Measurements from ENCODE around the gene ZNF750.

The ZNF750 gene

DNA sequence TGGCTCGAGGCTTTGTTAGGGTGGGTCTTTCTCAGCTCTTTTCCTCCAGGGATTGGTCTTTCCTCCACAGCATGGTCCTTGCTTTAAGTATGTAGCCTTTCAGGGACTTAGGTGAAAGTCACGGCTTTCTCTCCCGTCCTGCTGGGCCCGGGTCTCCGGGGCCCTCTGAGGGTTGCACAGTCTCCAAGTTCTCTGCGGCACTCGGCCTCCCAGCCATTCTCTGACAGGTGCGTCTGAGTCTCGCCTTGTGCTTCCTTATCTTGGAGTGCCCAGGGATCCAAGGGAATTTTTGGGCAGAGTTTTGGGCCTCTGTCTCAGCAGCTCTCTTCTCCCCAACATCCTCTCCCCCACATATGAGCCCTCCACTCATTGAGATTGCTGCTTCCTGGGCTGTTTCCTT lies 36.6 kb downstream of the ZNF750 start:
- H3K4me3 ChIP-seq (ENCODE audit: insufficient read depth, low read length, poor library complexity, severe bottlenecking) = no peak overlapping the region
- no peaks in the 10 kb centered on the region for H4K20me1 ChIP-seq (ENCODE audit: low read depth, low read length)
- H3F3A ChIP-seq (ENCODE audit: insufficient read depth) = no peaks in the 10 kb centered on the region
- H3K36me3 ChIP-seq (ENCODE audit: low read length) = no peaks in the 10 kb centered on the region
- H3K9ac ChIP-seq (ENCODE audit: low read length) = no peak overlapping the region
- no peak overlapping the region for H3K27ac ChIP-seq (ENCODE audit: low read depth, low read length)
- H3K4me2 ChIP-seq (ENCODE audit: low read depth, low read length, poor library complexity, severe bottlenecking) = no peak overlapping the region
- no peaks in the 10 kb centered on the region for H3K9me3 ChIP-seq (ENCODE audit: insufficient read depth, low read length)
- no peaks in the 10 kb centered on the region for H3K9me2 ChIP-seq (replicated peaks; ENCODE audit: insufficient read depth, low read length)
- no peak overlapping the region for H2AFZ ChIP-seq (ENCODE audit: low read depth, low read length, severe bottlenecking)
- TF ChIP-seq, protein P1, sequence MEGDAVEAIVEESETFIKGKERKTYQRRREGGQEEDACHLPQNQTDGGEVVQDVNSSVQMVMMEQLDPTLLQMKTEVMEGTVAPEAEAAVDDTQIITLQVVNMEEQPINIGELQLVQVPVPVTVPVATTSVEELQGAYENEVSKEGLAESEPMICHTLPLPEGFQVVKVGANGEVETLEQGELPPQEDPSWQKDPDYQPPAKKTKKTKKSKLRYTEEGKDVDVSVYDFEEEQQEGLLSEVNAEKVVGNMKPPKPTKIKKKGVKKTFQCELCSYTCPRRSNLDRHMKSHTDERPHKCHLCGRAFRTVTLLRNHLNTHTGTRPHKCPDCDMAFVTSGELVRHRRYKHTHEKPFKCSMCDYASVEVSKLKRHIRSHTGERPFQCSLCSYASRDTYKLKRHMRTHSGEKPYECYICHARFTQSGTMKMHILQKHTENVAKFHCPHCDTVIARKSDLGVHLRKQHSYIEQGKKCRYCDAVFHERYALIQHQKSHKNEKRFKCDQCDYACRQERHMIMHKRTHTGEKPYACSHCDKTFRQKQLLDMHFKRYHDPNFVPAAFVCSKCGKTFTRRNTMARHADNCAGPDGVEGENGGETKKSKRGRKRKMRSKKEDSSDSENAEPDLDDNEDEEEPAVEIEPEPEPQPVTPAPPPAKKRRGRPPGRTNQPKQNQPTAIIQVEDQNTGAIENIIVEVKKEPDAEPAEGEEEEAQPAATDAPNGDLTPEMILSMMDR (IDR thresholded peaks at IDR 0.05; ENCODE audit: insufficient read depth, low read length, poor library complexity, severe bottlenecking) = no peak
- no peak for TF ChIP-seq EZH2phosphoT487 (conservative IDR thresholded peaks at IDR 0.05; ENCODE audit: low read length)
- H3K79me2 ChIP-seq (ENCODE audit: insufficient read depth, low read length) = no peaks in the 10 kb centered on the region
- H3K27me3 ChIP-seq (ENCODE audit: low read length) = no peaks in the 10 kb centered on the region

DNA sequence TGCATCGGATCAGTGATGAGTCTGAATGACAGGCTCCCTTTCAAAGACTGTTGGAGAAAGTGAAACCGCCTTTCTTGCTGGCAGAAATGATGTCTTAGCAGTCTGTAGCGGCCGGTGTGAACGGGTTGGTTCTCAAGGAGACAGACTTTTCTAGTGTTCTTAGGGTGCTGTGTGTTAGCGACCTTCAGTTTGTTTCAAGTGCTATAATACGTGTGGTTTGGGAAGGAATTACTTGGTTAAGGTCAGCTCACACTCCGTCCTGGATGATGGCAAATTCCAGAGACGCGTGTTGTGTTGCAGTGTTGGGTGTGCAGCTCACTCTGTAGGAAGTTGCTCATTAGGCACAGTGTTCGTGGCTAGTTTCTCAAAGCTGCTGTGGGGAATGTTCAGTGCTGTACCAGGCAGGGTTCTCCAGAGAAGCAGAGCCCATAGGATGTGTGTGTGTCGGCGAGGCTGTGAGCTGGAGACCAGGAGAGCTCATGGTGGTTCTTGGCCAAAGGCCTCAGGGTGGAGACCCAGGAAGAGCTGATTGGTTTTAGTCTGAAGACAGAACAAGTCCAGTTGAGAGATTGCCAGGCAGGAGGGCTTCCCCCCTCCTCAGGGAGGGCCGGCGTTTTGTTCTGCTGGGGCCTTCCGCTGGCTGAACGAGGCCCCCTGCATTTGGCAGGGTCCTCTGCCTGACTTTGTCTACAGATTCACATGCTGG lies 37.6 kb downstream of the ZNF750 start:
- Histone ChIP-seq H3K9ac (ENCODE audit: low read length) (no peak overlapping the region), H3K9me2 (replicated peaks; ENCODE audit: insufficient read depth, low read length) (no peaks in the 10 kb centered on the region), H3K4me2 (ENCODE audit: low read depth, low read length, poor library complexity, severe bottlenecking) (no peak overlapping the region), H3K4me3 (ENCODE audit: insufficient read depth, low read length, poor library complexity, severe bottlenecking) (no peak overlapping the region), H2AFZ (ENCODE audit: low read depth, low read length, severe bottlenecking) (no peak overlapping the region), H4K20me1 (ENCODE audit: low read depth, low read length) (no peaks in the 10 kb centered on the region), H3K79me2 (ENCODE audit: insufficient read depth, low read length) (no peaks in the 10 kb centered on the region), H3K27me3 (ENCODE audit: low read length) (no peaks in the 10 kb centered on the region), H3K9me3 (ENCODE audit: insufficient read depth, low read length) (no peaks in the 10 kb centered on the region), H3F3A (ENCODE audit: insufficient read depth) (no peaks in the 10 kb centered on the region), H3K36me3 (ENCODE audit: low read length) (no peaks in the 10 kb centered on the region), H3K27ac (ENCODE audit: low read depth, low read length) (no peak overlapping the region)
- TF ChIP-seq EZH2phosphoT487 (conservative IDR thresholded peaks at IDR 0.05; ENCODE audit: low read length) = no peak

DNA sequence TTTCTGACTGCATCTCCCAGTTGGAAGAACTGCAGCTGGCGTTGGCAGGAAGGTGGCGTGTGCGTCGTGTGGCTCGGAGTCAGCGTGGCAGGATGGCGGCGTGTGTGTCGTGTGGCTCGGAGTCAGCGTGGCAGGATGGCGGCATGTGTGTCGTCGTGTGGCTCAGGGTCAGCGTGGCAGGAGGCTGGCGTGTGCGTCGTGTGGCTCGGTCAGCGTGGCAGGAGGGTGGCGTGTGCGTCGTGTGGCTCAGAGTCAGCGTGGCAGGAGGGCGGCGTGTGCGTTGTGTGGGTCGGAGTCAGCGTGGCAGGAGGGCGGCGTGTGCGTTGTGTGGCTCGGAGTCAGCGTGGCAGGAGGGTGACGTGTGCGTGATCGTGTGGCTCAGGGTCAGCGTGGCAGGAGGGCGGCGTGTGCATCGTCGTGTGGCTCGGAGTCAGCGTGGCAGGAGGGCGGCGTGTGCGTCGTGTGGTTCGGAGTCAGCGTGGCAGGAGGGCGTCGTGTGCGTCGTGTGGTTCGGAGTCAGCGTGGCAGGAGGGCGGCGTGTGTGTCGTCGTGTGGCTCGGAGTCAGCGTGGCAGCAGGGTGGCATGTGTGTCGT lies 38.3 kb downstream of the ZNF750 start:
- H4K20me1 ChIP-seq (ENCODE audit: low read depth, low read length) = no peaks in the 10 kb centered on the region
- H3K9me3 ChIP-seq (ENCODE audit: insufficient read depth, low read length) = no peaks in the 10 kb centered on the region

More for the DNA sequence above, 38.3 kb downstream of the ZNF750 start:
- no peaks in the 10 kb centered on the region for H3K27me3 ChIP-seq (ENCODE audit: low read length)
- H3K4me2 ChIP-seq (ENCODE audit: low read depth, low read length, poor library complexity, severe bottlenecking) = no peak overlapping the region
- no peaks in the 10 kb centered on the region for H3K79me2 ChIP-seq (ENCODE audit: insufficient read depth, low read length)
- no peak overlapping the region for H2AFZ ChIP-seq (ENCODE audit: low read depth, low read length, severe bottlenecking)
- H3F3A ChIP-seq (ENCODE audit: insufficient read depth) = no peaks in the 10 kb centered on the region
- no peak overlapping the region for H3K27ac ChIP-seq (ENCODE audit: low read depth, low read length)
- no peak overlapping the region for H3K4me3 ChIP-seq (ENCODE audit: insufficient read depth, low read length, poor library complexity, severe bottlenecking)
- no peaks in the 10 kb centered on the region for H3K9me2 ChIP-seq (replicated peaks; ENCODE audit: insufficient read depth, low read length)
- TF ChIP-seq, protein P1 (IDR thresholded peaks at IDR 0.05; ENCODE audit: insufficient read depth, low read length, poor library complexity, severe bottlenecking) = no peak
- TF ChIP-seq EZH2phosphoT487 (conservative IDR thresholded peaks at IDR 0.05; ENCODE audit: low read length) = no peak
- H3K9ac ChIP-seq (ENCODE audit: low read length) = no peak overlapping the region
- H3K36me3 ChIP-seq (ENCODE audit: low read length) = no peaks in the 10 kb centered on the region

Data from SU-DHL-6 (cell line).